Measurements from ENCODE around the gene NEK7.

Gene NEK7

DNA sequence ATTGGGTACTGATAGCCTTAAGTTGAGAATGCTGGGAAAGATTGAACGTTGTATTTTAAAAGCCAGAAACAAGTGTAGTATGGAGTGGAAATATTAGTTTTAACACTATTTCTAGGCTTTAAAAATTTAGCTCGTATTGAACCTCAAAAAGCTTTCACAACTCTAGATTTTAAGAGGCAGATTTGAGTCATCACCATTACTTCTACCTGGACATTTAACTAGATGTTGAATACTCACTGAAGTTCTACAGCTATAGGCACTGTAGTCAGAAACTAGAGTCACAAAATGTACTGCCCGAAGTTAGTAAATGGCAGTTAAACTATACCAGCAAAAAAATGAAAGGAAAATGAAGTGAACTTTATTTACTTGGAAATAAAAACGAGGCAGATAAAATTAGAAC, 96.5 kb downstream of the NEK7 start:
- peaks cover 29 to 56% of the 10 kb centered on the region in 2 donors for H3K4me1 Mint-ChIP-seq
- peak overlapping the region; percentile 92 for H3K27ac Mint-ChIP-seq
- peak; percentile 70 for ATAC-seq (replicated peaks)

DNA sequence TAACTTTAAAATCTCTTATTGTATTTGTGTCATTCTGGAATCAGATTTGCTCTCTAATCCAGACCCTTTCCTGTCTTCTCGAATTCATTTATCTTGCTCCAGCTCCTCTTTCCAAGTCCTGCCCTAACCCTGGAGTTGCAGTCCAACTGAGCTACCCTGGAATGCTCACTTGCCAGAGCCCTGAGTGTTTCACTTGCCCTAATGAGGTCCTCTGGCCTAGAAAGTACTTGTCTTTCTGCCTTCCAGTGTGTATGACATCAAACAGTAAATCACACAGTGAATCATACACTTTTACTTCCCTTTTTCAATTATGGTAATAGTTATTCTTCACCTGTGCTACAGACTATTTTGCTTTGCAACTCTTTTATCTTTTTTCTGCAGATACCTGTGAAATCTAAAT, 96.9 kb downstream of the NEK7 start:
- Mint-ChIP-seq H3K4me3 (peak overlapping the region; percentile 60 to 63), H3K27me3 (no peaks in the 10 kb centered on the region), H3K4me1 (peaks cover 29 to 60% of the 10 kb centered on the region in 2 donors), H3K9me3 (peaks cover 2 to 4% of the 10 kb centered on the region in 2 donors), H3K36me3 (peaks cover 9 to 12% of the 10 kb centered on the region in 2 donors), H3K27ac (peak overlapping the region; percentile 92)
- ATAC-seq (replicated peaks) (peak; percentile 96 to 97), DNase-seq (peak; percentile 21)

More for the DNA sequence above, 96.5 kb downstream of the NEK7 start:
- no peak for DNase-seq
- peaks cover 9 to 12% of the 10 kb centered on the region in 2 donors for H3K36me3 Mint-ChIP-seq
- H3K27me3 Mint-ChIP-seq = no peaks in the 10 kb centered on the region
- peaks cover 2 to 4% of the 10 kb centered on the region in 2 donors for H3K9me3 Mint-ChIP-seq
- peak overlapping the region; percentile 60 to 63 for H3K4me3 Mint-ChIP-seq

DNA sequence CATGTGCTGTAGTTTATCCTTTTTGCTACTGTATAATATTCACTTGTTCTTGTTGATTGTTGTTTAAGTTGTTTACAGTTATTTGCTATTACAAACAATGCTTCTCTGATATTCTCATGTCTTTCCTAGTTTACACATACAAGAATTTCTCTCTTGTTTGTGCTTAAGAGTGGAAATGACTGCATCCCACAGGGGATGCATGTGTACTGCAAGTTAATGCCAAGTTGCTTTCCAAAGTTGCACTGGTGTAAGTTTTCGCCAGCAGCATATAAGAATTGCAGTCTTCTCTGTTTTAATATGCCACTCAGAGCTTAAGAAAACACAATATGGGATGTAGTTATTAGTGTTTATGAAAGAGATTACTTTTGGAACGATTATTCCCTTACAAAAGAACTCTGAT, 97.7 kb downstream of the NEK7 start:
- H3K9me3 Mint-ChIP-seq = peaks cover 2 to 4% of the 10 kb centered on the region in 2 donors
- peaks cover 32 to 67% of the 10 kb centered on the region in 2 donors for H3K4me1 Mint-ChIP-seq
- peaks cover 9 to 15% of the 10 kb centered on the region in 2 donors for H3K36me3 Mint-ChIP-seq
- no peaks in the 10 kb centered on the region for H3K27me3 Mint-ChIP-seq
- H3K27ac Mint-ChIP-seq = no peak overlapping the region
- no peak for ATAC-seq (replicated peaks)
- H3K4me3 Mint-ChIP-seq = no peak overlapping the region
- DNase-seq = no peak

DNA sequence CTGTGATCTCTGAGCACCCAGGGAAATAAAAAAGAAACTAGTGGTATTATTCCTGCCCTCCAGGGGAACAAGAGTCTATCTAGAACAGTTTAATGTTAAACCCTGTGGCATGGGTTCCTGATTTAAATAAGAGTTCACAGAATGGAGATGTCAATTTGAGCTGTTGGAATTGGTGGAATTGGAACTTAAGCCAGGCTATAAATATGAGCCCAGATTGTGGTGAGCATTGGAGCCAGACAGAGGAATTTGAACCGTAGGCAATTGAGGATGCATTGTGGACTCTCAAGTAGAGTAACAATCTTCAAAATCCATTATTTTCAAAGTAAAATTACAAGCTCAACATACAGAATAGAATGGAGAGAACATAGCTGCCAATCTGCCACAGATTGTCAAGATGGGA, 98.2 kb downstream of the NEK7 start:
- H3K4me1 Mint-ChIP-seq = peaks cover 34 to 71% of the 10 kb centered on the region in 2 donors
- H3K27me3 Mint-ChIP-seq = no peaks in the 10 kb centered on the region
- H3K9me3 Mint-ChIP-seq = peaks cover 2 to 4% of the 10 kb centered on the region in 2 donors
- H3K36me3 Mint-ChIP-seq = peaks cover 9 to 15% of the 10 kb centered on the region in 2 donors
- no peak overlapping the region for H3K4me3 Mint-ChIP-seq
- ATAC-seq (replicated peaks) (no peak), DNase-seq (no peak)
- H3K27ac Mint-ChIP-seq = no peak overlapping the region

DNA sequence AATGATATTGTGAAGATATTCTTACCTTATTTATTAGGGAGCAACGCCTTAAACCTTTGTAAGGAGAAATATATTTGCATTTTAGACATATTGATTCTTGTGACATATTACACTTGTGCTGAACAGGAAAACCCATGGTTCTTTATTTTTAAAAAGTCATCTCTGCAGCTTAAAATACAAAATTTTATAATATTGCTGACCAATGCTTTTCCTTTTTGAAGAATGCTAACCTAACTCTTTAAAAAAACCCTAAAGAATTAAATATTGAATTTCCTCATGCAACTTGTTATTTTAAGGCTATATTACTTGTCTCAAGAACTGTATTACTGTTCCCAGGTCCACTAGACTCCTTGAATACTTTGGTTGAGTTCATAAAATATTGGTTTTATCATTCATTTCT, 99.0 kb downstream of the NEK7 start:
- Mint-ChIP-seq H3K36me3 (peaks cover 9 to 15% of the 10 kb centered on the region in 2 donors), H3K4me3 (no peak overlapping the region), H3K4me1 (peaks cover 37 to 77% of the 10 kb centered on the region in 2 donors), H3K27ac (no peak overlapping the region), H3K27me3 (no peaks in the 10 kb centered on the region), H3K9me3 (peaks cover 2 to 4% of the 10 kb centered on the region in 2 donors)
- ATAC-seq (replicated peaks) (no peak), DNase-seq (no peak)

DNA sequence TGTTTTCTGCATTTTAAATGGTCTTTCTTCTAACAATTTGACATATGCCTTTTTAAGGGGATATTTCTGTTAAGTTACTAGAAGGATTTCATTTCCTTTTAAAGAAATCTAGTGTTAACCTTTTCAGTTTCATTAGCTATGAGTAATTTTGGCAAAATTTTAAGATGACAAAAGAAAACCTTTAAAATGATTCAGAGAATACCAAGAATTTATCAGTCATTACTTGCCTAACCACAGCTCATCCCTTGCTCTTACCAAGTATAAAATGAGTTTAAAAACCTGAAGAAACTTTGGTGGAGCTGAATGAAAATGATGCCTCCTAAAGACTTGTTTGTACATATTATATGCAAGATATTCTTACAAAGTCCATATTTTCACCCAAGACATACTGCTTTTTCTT, 101.7 kb downstream of the NEK7 start:
- Mint-ChIP-seq H3K4me1 (peaks cover 23 to 55% of the 10 kb centered on the region in 2 donors), H3K27ac (peak overlapping the region; percentile 69), H3K36me3 (peaks cover 5 to 11% of the 10 kb centered on the region in 2 donors), H3K9me3 (peaks cover 2 to 4% of the 10 kb centered on the region in 2 donors), H3K27me3 (no peaks in the 10 kb centered on the region), H3K4me3 (peak overlapping the region in 1 of 2 donors; percentile 22)
- DNase-seq (no peak), ATAC-seq (replicated peaks) (peak; percentile 74 to 80)

DNA sequence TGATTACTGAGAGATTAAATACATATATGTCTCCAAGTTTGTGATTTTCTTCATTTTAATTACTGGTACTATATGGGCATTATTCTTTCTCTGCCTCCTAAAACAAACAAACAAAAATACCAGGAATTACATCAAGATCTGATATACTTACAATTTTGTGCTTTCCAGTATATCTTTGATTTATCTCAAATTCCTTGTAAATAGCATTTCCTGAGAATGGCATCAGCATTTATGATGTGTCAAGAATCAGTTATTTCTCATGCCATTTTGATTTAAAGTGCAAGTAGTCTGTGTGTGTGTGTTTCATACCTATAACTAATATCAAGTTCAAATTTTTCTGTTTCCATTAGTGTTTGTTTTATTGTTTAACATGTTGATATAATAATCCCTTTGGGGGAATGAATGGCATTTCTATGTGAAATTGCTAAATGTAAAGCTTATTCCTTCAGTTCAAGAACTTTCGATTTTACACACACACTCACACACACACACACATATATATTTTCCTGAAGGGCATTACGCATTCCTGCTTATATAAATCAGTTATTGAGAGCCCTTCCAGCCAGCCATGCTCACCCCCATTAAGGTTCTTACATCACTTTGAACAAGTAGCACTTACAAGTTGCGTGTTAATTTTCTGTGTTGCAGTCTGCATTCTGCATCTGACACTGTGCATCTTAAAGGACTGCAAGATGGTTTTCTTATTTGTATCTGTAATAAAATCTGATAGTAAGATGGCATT, 102.7 kb downstream of the NEK7 start:
- peaks cover 5 to 11% of the 10 kb centered on the region in 2 donors for H3K36me3 Mint-ChIP-seq
- peaks cover 2 to 4% of the 10 kb centered on the region in 2 donors for H3K9me3 Mint-ChIP-seq
- peaks cover 20 to 48% of the 10 kb centered on the region in 2 donors for H3K4me1 Mint-ChIP-seq
- peak overlapping the region in 1 of 2 donors; percentile 28 for H3K4me3 Mint-ChIP-seq
- H3K27ac Mint-ChIP-seq = peak overlapping the region; percentile 81
- ATAC-seq (replicated peaks) (no peak), DNase-seq (no peak)
- H3K27me3 Mint-ChIP-seq = no peaks in the 10 kb centered on the region

DNA sequence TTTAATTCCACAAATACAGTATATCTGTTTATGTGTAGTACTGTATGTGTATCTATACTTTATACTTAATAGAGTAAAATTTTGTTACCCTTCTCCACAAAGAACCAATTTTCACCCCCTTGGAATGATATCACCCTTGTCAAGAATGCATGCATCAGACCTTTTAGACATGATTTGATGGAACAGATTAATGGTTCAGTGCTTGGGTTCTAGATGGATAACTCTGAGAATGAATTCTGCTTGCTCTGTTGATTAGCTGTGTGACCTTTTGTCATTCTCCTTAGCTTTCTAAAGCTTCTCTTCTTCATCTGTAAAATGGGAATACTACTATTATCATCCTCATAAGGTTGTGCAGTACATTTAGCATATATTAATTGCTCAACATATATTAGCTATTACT, 105.1 kb downstream of the NEK7 start:
- no peak overlapping the region for H3K27ac Mint-ChIP-seq
- H3K9me3 Mint-ChIP-seq = peaks cover 2 to 4% of the 10 kb centered on the region in 2 donors
- peaks cover 14 to 33% of the 10 kb centered on the region in 2 donors for H3K4me1 Mint-ChIP-seq
- DNase-seq (no peak), ATAC-seq (replicated peaks) (no peak)
- no peaks in the 10 kb centered on the region for H3K27me3 Mint-ChIP-seq
- peaks cover 10 to 15% of the 10 kb centered on the region in 2 donors for H3K36me3 Mint-ChIP-seq
- H3K4me3 Mint-ChIP-seq = no peak overlapping the region

DNA sequence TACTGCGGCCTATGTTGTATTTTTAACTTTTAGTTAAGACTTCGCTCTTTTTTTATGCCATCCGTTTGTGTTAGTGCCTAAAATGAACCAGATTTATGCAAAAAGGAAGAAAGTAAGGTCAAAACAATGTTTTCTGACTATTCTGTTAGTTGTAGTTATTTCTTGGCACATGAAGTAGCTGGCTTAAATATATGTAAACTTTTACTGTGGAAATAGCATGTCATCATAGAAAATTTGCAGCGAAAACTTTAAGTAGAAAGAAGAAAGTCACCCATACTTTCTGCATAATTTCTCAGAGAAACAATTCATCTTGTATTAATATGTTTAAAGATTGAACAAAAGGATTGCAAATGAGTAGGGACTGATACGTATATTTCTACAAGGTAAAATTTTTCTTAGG, 106.4 kb downstream of the NEK7 start:
- peaks cover 7 to 11% of the 10 kb centered on the region in 2 donors for H3K36me3 Mint-ChIP-seq
- H3K4me3 Mint-ChIP-seq = no peak overlapping the region
- no peak for ATAC-seq (replicated peaks)
- H3K27me3 Mint-ChIP-seq = no peaks in the 10 kb centered on the region
- no peak for DNase-seq
- H3K27ac Mint-ChIP-seq = no peak overlapping the region
- no peaks in the 10 kb centered on the region for H3K9me3 Mint-ChIP-seq
- H3K4me1 Mint-ChIP-seq = peaks cover 11 to 29% of the 10 kb centered on the region in 2 donors

DNA sequence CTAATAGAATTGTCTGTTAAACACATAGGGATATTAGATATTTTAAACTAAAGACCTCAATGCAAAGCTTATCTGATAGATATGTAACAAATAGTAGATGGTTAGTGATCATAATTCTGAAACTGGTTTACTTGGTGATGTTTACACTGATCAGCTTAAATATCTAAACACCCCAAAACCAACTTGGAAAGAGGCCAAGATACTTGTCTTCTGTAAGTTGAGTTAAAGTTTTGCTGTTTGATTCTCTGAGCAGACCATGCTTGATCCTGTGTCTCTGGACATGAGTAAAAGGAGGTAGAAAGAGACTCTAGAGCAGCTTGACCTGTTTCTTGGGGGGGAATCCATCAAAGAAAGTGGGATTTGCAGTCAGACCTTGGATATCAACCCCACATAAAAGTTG, 107.5 kb downstream of the NEK7 start:
- Mint-ChIP-seq H3K4me1 (peaks cover 8 to 19% of the 10 kb centered on the region in 2 donors), H3K9me3 (no peaks in the 10 kb centered on the region), H3K4me3 (no peak overlapping the region), H3K27ac (no peak overlapping the region), H3K36me3 (peaks cover 7 to 8% of the 10 kb centered on the region in 2 donors), H3K27me3 (no peaks in the 10 kb centered on the region)
- DNase-seq = no peak
- ATAC-seq (replicated peaks) = no peak

DNA sequence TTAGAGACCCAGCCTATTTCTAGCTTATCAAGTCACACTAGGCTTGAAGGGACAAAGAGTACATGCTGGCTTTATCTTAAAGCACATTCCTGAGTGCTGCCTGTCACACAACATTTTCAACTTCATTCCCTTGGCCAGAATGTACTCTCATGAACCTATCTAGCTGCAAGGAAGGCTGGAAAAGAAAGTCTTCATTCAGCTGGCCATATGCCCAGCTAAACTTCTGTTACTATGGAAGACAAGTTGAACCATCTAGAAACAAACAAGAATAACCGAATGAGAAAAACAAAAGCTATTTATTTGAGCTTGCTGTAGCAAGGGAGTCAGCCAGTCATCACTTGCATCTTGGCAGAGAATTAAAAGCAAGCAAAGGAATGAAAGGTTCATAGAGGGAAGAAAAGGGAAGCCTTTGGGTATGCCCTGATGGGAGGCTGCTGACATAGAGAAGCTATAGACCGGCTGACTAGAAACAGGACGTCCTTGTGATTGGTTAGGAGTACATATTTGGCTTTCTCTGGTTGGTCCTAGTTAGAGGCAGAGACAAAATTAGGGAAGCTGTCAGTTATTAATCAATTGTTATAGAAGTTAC, 108.4 kb downstream of the NEK7 start:
- Mint-ChIP-seq H3K4me1 (peaks cover 5 to 10% of the 10 kb centered on the region in 2 donors), H3K4me3 (no peak overlapping the region), H3K9me3 (no peaks in the 10 kb centered on the region), H3K27me3 (no peaks in the 10 kb centered on the region), H3K36me3 (peaks cover 7 to 8% of the 10 kb centered on the region in 2 donors), H3K27ac (no peak overlapping the region)
- ATAC-seq (replicated peaks) = no peak
- no peak for DNase-seq

DNA sequence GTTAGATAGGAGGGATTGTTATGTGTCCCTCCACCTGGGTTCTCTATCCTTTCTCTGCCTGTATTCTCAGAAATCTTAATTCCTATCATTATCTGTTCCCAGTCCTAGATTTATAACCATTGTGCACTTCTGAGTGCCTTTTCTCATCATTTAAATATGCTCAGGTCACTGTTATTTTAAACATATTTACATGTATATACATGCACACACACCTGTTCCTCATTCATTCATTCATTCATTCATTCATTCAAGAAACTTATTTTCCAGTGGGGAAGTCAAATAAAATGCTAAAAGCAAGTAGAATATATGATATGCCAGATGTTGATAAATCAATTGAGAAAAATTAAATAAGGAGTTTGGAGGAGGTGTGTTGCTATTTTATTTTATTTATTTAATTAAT, 110.3 kb downstream of the NEK7 start:
- no peaks in the 10 kb centered on the region for H3K9me3 Mint-ChIP-seq
- ATAC-seq (replicated peaks) (no peak), DNase-seq (no peak)
- H3K27ac Mint-ChIP-seq = no peak overlapping the region
- H3K4me1 Mint-ChIP-seq = peaks cover 3 to 8% of the 10 kb centered on the region in 2 donors
- no peak overlapping the region for H3K4me3 Mint-ChIP-seq
- H3K36me3 Mint-ChIP-seq = peaks cover 11 to 13% of the 10 kb centered on the region in 2 donors
- no peaks in the 10 kb centered on the region for H3K27me3 Mint-ChIP-seq

DNA sequence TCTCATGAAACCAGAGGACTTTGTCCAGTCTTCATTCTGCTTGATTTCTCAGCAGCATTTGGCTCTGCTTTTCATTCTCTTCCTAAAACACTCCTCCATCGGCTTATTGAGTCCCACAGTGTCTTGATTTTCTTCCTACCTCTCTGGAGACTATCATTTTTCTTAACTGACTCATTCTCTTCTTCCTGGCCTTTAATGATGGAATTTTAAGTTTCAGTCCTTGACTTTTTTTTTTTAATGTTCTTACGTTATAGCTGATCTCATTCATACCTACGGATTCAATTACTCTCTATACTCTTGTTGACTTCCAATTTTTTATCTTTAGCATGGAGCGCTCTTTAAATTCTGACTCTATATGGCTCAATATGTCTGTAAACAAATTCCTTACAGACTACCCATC, 111.1 kb downstream of the NEK7 start:
- no peak for ATAC-seq (replicated peaks)
- no peaks in the 10 kb centered on the region for H3K27me3 Mint-ChIP-seq
- no peak overlapping the region for H3K4me3 Mint-ChIP-seq
- H3K36me3 Mint-ChIP-seq = peaks cover 11 to 13% of the 10 kb centered on the region in 2 donors
- no peak overlapping the region for H3K27ac Mint-ChIP-seq
- DNase-seq = no peak
- H3K4me1 Mint-ChIP-seq = peaks cover 3 to 11% of the 10 kb centered on the region in 2 donors
- H3K9me3 Mint-ChIP-seq = no peaks in the 10 kb centered on the region

DNA sequence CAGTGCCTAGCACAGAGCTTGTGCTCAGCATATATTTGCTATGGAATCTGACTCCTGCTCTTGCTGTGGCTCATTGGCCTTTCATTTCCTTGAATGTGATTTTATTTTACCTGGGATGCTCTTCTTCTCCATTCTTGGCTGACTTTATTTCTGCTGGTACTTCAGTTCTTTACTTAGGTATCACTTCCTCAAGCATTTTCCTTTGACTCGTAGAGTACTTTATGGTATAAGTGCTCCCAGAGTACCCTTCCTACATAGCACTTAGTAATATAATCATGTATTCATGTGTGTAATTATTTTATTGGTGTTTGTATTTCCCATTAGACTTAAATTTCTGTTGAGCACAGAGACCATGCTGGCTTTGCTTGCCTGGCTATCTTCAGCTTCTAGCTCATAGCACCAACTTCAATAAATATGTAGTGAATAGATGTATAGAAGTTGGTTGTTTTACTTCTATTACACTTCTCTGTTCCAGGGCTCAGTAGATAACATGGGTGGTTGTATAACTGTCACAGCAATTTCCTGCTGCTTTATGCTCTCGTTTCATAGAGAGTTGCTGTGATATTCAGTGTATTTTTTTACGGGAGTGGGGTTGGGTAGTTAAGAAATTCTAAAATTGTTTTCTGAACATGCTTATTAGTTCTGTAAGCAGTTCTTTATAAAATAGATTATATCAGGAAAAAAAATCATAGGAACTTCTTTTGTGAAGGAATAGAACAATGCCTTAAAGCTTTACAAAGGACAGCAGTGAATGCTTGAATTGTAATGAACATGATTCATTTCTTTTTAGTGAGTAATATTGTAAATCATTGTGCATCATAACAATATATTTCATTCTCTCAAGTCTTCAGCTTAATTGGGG, 112.2 kb downstream of the NEK7 start:
- Mint-ChIP-seq H3K27ac (no peak overlapping the region), H3K9me3 (no peaks in the 10 kb centered on the region), H3K36me3 (peaks cover 11 to 15% of the 10 kb centered on the region in 2 donors), H3K4me1 (peaks cover 3 to 11% of the 10 kb centered on the region in 2 donors), H3K4me3 (no peak overlapping the region), H3K27me3 (no peaks in the 10 kb centered on the region)
- peak; percentile 46 to 52 for ATAC-seq (replicated peaks)
- no peak for DNase-seq
